WTC11 (cell line): ENCODE data around the gene DCST2.

ENCODE experiments used
- ATF1 ChIP-seq: sonication (generic); formaldehyde crosslinking; IDR thresholded peaks from 2 replicates; pipeline ENCODE4 v1.8.1; 2023; ENCODE audit warnings: mild to moderate bottlenecking, moderate library complexity, missing genetic modification reagents
- CBFB ChIP-seq: sonication (generic); formaldehyde crosslinking; IDR thresholded peaks from 2 replicates; pipeline ENCODE4 v1.8.1; 2022; ENCODE audit warnings: mild to moderate bottlenecking, low read depth, missing genetic modification reagents
- JUN ChIP-seq: sonication (generic); formaldehyde crosslinking; IDR thresholded peaks from 2 replicates; pipeline ENCODE4 v1.8.0; 2023; ENCODE audit warnings: mild to moderate bottlenecking, missing genetic modification reagents
- TEAD1 ChIP-seq: sonication (generic); formaldehyde crosslinking; IDR thresholded peaks from 2 replicates; pipeline ENCODE4 v1.8.0; 2022; ENCODE audit warnings: mild to moderate bottlenecking, missing genetic modification reagents
- ZNF416 ChIP-seq: fragments of 250-450 bp; sonication (Bioruptor Pico); IDR thresholded peaks from 2 replicates; pipeline ENCODE4 v1.9.0; 2021; ENCODE audit warnings: mild to moderate bottlenecking, inconsistent platforms
- ZNF671 ChIP-seq: fragments of 250-450 bp; sonication (Bioruptor Pico); IDR thresholded peaks from 2 replicates; pipeline ENCODE4 v1.8.0; 2021; ENCODE audit warnings: mild to moderate bottlenecking
- TF ChIP-seq, protein P1 (sequence below): fragments of 200-600 bp; IDR thresholded peaks from 2 replicates; pipeline ENCODE4 v1.8.0; 2022; ENCODE audit warnings: antibody characterized with exemption
- TF ChIP-seq, protein P2 (sequence below): sonication (generic); formaldehyde crosslinking; IDR thresholded peaks from 2 replicates; pipeline ENCODE4 v1.8.0; 2023; ENCODE audit warnings: missing genetic modification reagents

DNA sequence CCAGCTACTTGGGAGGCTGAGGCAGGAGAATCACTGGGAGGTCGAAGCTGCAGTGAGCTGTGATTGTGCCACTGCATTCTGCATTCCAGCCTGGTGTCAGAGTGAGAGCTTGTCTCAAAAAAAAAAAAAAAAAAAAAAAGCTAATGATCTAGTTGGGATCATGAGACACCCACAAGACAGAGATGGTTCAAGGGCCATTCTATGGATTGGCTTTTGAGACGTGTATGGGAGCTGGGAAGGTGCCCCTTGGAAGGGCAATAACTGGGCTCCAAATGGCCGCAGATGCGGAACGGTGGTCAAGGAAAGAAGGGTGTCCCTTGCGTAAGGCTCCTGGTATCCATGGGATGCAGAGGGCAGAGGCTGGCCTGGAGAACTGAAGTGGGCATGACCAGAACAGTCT, 10.8 kb upstream of the DCST2 start:
- TF ChIP-seq JUN (CRISPR knock-in tag): no peak
- TF ChIP-seq, protein P1, sequence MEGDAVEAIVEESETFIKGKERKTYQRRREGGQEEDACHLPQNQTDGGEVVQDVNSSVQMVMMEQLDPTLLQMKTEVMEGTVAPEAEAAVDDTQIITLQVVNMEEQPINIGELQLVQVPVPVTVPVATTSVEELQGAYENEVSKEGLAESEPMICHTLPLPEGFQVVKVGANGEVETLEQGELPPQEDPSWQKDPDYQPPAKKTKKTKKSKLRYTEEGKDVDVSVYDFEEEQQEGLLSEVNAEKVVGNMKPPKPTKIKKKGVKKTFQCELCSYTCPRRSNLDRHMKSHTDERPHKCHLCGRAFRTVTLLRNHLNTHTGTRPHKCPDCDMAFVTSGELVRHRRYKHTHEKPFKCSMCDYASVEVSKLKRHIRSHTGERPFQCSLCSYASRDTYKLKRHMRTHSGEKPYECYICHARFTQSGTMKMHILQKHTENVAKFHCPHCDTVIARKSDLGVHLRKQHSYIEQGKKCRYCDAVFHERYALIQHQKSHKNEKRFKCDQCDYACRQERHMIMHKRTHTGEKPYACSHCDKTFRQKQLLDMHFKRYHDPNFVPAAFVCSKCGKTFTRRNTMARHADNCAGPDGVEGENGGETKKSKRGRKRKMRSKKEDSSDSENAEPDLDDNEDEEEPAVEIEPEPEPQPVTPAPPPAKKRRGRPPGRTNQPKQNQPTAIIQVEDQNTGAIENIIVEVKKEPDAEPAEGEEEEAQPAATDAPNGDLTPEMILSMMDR: no peak
- TF ChIP-seq, protein P2, sequence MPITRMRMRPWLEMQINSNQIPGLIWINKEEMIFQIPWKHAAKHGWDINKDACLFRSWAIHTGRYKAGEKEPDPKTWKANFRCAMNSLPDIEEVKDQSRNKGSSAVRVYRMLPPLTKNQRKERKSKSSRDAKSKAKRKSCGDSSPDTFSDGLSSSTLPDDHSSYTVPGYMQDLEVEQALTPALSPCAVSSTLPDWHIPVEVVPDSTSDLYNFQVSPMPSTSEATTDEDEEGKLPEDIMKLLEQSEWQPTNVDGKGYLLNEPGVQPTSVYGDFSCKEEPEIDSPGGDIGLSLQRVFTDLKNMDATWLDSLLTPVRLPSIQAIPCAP (CRISPR knock-in tag): no peak
- no peak for TF ChIP-seq CBFB (CRISPR knock-in tag)
- no peak for TF ChIP-seq TEAD1 (CRISPR knock-in tag)
- TF ChIP-seq ATF1 (CRISPR knock-in tag): no peak
- no peak for TF ChIP-seq ZNF416 (CRISPR knock-in tag)
- no peak for TF ChIP-seq ZNF671 (CRISPR knock-in tag)
